ENCODE data around the gene ZNF774. TPM values are rescaled to one million over a fixed set of nuclear protein-coding genes. Genes with fewer than 3 reads are reported as not detected.

ZNF774 gene
- total and polyA plus RNA-seq, 8 donors, result 0.58 to 7.1 (median 2.3) TPM

GRCh38 chr15:90320062-90320884, 31.8 kb upstream of the ZNF774 start:
- no peaks in the 10 kb centered on the region for H3K36me3 ChIP-seq
- intact Hi-C loops (cut with DNase I; ENCODE audit: low total_unique reads), result loop anchor here (10.0 kb wide), 1 partner anchor 155 kb away; no protein-coding TSS in a partner anchor
- peak overlapping the region in 1 of 5 donors; percentile 39 for H3K27ac ChIP-seq

GRCh38 chr15:90320885-90321278, 31.2 kb upstream of the ZNF774 start:
- no peaks in the 10 kb centered on the region for H3K27me3 ChIP-seq
- WGBS, 5 donors, result 76 to 91% (median 81%) methylated on average over 1 of the region's 1 CpG
- no peak for DNase-seq
- intact Hi-C loops (cut with DNase I; ENCODE audit: low total_unique reads), result loop anchor here (10.0 kb wide), 1 partner anchor 154 kb away; no protein-coding TSS in a partner anchor
- peaks cover 5 to 25% (median 15%) of the 10 kb centered on the region in 4 donors for H3K4me1 ChIP-seq
- H3K9me3 ChIP-seq, result no peaks in the 10 kb centered on the region
- H3K27ac ChIP-seq, result no peak overlapping the region
- no peaks in the 10 kb centered on the region for H3K36me3 ChIP-seq
- TF ChIP-seq POLR2A (IDR thresholded peaks at IDR 0.05) (no peak), POLR2AphosphoS5 (IDR thresholded peaks at IDR 0.05) (no peak), EP300 (IDR thresholded peaks at IDR 0.05) (no peak), CTCF (IDR thresholded peaks at IDR 0.05) (no peak)
- H3K4me3 ChIP-seq, result no peak overlapping the region

More at GRCh38 chr15:90320062-90320884, 31.8 kb upstream of the ZNF774 start:
- DNase-seq, result peak; percentile 80 to 96
- Histone ChIP-seq H3K27me3 (no peaks in the 10 kb centered on the region), H3K9me3 (no peaks in the 10 kb centered on the region), H3K4me3 (no peak overlapping the region), H3K4me1 (peaks cover 8 to 31% (median 20%) of the 10 kb centered on the region in 4 donors)
- 10 to 12% (median 11%) methylated on average over 16 to 17 of the region's 17 CpGs for WGBS, 5 donors
- TF ChIP-seq POLR2AphosphoS5 (IDR thresholded peaks at IDR 0.05), result peak in 2 of 3 donors; percentile 34 to 84
- TF ChIP-seq POLR2A (IDR thresholded peaks at IDR 0.05), result no peak
- no peak for TF ChIP-seq EP300 (IDR thresholded peaks at IDR 0.05)
- peak in 5 of 7 experiments; percentile 94 to 99 (median 96) for TF ChIP-seq CTCF (IDR thresholded peaks at IDR 0.05)

GRCh38 chr15:90322538-90322937, 29.5 kb upstream of the ZNF774 start:
- DNase-seq, result no peak
- no peak for TF ChIP-seq POLR2A (IDR thresholded peaks at IDR 0.05)
- TF ChIP-seq POLR2AphosphoS5 (IDR thresholded peaks at IDR 0.05), result no peak
- no peak for TF ChIP-seq CTCF (IDR thresholded peaks at IDR 0.05)
- intact Hi-C loops (cut with DNase I; ENCODE audit: low total_unique reads), result loop anchor here (10.0 kb wide), 1 partner anchor 152 kb away; no protein-coding TSS in a partner anchor
- Histone ChIP-seq H3K9me3 (no peaks in the 10 kb centered on the region), H3K27ac (no peak overlapping the region), H3K4me1 (peaks cover 0 to 17% (median 10%) of the 10 kb centered on the region in 4 donors), H3K4me3 (no peak overlapping the region), H3K27me3 (no peaks in the 10 kb centered on the region), H3K36me3 (no peaks in the 10 kb centered on the region)
- WGBS, 5 donors, result 69 to 83% (median 80%) methylated on average over 4 of the region's 4 CpGs

GRCh38 chr15:90325726-90326125, 26.4 kb upstream of the ZNF774 start:
- 86 to 94% (median 88%) methylated on average over 4 of the region's 4 CpGs for WGBS, 5 donors
- peaks cover 0 to 7% (median 0%) of the 10 kb centered on the region in 4 donors for H3K4me1 ChIP-seq
- intact Hi-C loops (cut with DNase I; ENCODE audit: low total_unique reads), result loop anchor here (10.0 kb wide), 1 partner anchor 149 kb away; no protein-coding TSS in a partner anchor

More at GRCh38 chr15:90325726-90326125, 26.4 kb upstream of the ZNF774 start:
- Histone ChIP-seq H3K27ac (no peak overlapping the region), H3K4me3 (no peak overlapping the region), H3K27me3 (no peaks in the 10 kb centered on the region), H3K9me3 (no peaks in the 10 kb centered on the region), H3K36me3 (no peaks in the 10 kb centered on the region)
- DNase-seq, result no peak
- TF ChIP-seq CTCF (IDR thresholded peaks at IDR 0.05), result no peak
- no peak for TF ChIP-seq POLR2A (IDR thresholded peaks at IDR 0.05)
- TF ChIP-seq POLR2AphosphoS5 (IDR thresholded peaks at IDR 0.05), result no peak
- no peak for TF ChIP-seq EP300 (IDR thresholded peaks at IDR 0.05)
